ENCODE data around the gene IER3.
"Not testable (repeated sequence)": the region's sequence is repeated elsewhere in the genome, so short reads cannot be mapped to it uniquely, and the experiment has no call there.

Gene IER3

GRCh38 chr6:30768634-30769087 lies 24.3 kb upstream of the IER3 start:
- DNase-seq (ENCODE audit: low read depth in 2 of 2) = no peak

GRCh38 chr6:30767944-30768301 lies 23.6 kb upstream of the IER3 start:
- DNase-seq (ENCODE audit: low read depth in 2 of 2) = no peak

- no peak for DNase-seq (ENCODE audit: low read depth in 2 of 2)
Observed at GRCh38 chr6:30767158-30767943, 23.0 kb upstream of the IER3 start.

- no peak for DNase-seq (ENCODE audit: low read depth in 2 of 2)
Observed at GRCh38 chr6:30766461-30767157, 22.3 kb upstream of the IER3 start.

- not testable (repeated sequence) for DNase-seq (ENCODE audit: low read depth in 2 of 2)
Observed at GRCh38 chr6:30765495-30765894, 21.1 kb upstream of the IER3 start.

GRCh38 chr6:30764490-30765043 lies 20.2 kb upstream of the IER3 start:
- DNase-seq (ENCODE audit: low read depth in 2 of 2) = not testable (repeated sequence)

- DNase-seq (ENCODE audit: low read depth in 2 of 2) = no peak
Observed at GRCh38 chr6:30763618-30764489, 19.5 kb upstream of the IER3 start.

- DNase-seq (ENCODE audit: low read depth in 2 of 2) = no peak
Observed at GRCh38 chr6:30763155-30763617, 18.8 kb upstream of the IER3 start.

- DNase-seq (ENCODE audit: low read depth in 2 of 2) = no peak
Observed at GRCh38 chr6:30761791-30762429, 17.6 kb upstream of the IER3 start.

- DNase-seq (ENCODE audit: low read depth in 2 of 2) = no peak
Observed at GRCh38 chr6:30760549-30760948, 16.2 kb upstream of the IER3 start.

GRCh38 chr6:30759575-30760239 lies 15.4 kb upstream of the IER3 start:
- no peak for DNase-seq (ENCODE audit: low read depth in 2 of 2)

- DNase-seq (ENCODE audit: low read depth in 2 of 2) = no peak
Observed at GRCh38 chr6:30757261-30757904, 13.0 kb upstream of the IER3 start.

- DNase-seq (ENCODE audit: low read depth in 2 of 2) = not testable (repeated sequence)
Observed at GRCh38 chr6:30756405-30757003, 12.2 kb upstream of the IER3 start.

GRCh38 chr6:30754631-30755030 lies 10.3 kb upstream of the IER3 start:
- DNase-seq (ENCODE audit: low read depth in 2 of 2) = no peak

- no peak for DNase-seq (ENCODE audit: low read depth in 2 of 2)
Observed at GRCh38 chr6:30752157-30752927, 8.0 kb upstream of the IER3 start.

- DNase-seq (ENCODE audit: low read depth in 2 of 2) = no peak
Observed at GRCh38 chr6:30750379-30750668, 6.0 kb upstream of the IER3 start.

- DNase-seq (ENCODE audit: low read depth in 2 of 2) = no peak
Observed at GRCh38 chr6:30749554-30750378, 5.4 kb upstream of the IER3 start.

- DNase-seq (ENCODE audit: low read depth in 2 of 2) = no peak
Observed at GRCh38 chr6:30748851-30749540, 4.6 kb upstream of the IER3 start.
